ENCODE measurements around the gene RAB41.
"Not testable (repeated sequence)": the region's sequence is repeated elsewhere in the genome, so short reads cannot be mapped to it uniquely, and the experiment has no call there.

The RAB41 gene

DNA sequence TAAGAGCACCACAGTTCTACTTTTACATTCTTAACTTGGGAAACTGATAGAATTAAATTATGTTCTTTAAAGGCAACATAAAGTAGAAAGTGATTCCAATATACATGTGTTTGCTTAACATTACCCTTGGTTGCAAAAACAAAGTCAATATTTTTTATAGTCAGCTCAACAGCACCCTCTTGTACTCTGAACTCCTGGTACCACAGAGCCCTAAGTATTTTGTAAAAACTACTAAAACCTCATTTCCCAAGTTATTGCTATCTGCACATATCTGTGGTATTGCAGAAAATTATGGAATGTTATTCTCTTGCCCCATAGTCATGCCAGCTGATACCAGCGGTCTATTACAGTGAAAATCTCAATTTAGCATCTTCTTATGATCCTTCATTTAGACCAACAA, 10.8 kb downstream of the RAB41 start:
- no peak for DNase-seq

DNA sequence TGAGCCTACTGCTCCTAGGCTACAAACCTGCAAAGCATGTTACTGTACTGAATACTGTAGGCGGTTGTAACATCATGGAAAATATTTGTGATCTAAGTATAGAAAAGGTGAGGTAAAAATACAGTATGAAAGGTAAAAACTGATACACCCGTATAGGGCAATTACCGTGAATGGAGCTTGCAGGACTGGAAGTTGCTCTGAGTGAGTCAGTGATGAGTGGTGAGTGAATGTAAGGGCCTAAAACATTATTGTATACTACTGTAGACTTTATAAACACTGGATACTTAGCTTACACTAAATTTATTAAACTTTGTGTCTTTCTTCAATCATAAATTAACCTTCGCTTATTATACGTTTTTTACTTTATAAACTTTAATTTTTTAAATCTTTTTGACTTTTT, 11.6 kb downstream of the RAB41 start:
- no peak for DNase-seq

DNA sequence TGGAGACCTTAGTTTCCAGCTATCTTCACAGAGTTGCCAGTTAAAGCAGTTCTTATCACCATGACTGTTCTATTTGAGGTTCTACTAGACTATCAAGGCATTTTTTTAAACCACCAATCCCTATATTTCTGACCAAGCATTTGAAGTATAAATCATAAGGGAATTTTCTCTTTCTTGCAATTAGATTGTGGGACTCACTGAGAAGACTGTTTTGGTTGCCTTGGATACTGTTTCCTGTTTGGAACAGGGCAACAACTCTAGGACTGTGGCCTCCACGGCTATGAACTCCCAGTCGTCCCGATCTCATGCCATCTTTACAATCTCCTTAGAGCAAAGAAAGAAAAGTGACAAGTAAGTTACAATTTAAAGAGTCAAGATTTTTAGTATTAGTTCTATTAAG, 19.7 kb downstream of the RAB41 start:
- DNase-seq: no peak

DNA sequence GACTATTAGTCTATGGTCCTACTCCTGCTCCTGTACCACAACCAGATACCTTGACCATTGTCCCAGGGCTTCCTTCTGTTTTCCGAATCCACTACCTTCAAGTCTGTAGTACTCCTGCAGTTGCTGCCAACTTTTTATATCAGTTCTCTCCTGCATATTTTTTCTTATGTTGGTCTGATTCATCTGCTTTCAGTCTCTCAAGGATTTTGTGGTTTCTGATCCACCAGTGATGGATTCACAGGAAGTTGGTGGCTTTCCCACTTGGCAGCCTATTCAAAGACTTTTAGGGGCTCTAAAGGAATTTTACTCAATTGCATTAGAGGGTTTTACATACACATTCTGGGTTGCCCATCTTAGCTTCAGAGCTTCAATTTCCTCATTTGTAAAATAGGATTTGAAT, 31.5 kb downstream of the RAB41 start:
- no peak for DNase-seq

DNA sequence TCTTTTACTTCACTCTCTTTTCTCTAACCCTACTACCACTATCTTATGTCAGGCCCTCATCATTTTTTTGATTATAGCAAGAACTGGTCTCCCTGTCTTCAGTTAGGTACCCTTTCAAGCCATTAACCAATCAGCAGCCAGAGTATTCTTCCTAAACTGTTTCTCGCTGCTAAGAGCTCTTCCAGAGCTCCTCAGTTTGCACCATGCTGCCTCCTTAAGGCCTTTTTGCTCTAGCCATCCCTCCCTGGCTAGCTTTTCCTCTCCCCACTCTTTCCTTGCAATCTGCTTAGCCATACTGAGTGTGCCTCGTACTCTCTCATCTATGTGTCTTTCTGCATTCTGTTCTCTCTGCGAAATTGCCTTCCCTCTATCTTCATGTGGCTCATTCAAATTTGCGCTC, 40.8 kb downstream of the RAB41 start:
- DNase-seq: no peak

DNA sequence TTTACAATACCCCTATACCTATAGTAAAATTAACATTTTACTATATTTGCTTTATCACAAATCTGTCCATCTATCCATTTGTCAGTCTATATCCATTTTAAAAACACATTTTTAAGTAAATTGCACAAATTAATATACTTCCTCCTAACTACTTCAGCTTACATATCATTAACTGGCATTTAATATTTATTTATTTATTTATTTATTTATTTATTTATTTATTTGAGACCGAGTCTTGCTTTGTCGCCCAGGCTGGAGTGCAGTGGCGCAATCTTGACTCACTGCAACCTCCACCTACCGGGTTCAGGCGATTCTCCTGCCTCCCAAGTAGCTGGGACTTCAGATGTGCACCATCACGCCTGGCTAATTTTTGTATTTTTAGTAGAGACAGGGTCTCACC, 41.7 kb downstream of the RAB41 start:
- not testable (repeated sequence) for DNase-seq

DNA sequence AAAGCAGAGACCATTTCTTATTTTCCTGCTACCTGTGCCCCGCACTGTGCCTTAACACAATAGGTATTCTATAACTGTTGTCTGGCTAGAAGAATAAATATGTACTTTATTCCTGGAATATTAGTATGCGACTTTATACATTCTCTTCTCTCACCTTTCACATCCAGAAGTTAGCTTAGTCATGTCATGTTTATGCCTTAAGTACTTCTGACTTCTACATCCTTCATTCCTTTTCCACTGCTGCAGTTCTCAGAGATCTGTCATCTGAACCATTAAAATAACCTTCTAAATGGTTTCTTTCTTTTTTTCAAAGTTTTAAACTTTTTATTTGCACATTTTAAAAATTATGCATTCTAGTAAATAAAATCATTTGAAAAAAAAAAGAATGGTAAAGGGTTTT, 42.4 kb downstream of the RAB41 start:
- no peak for DNase-seq

DNA sequence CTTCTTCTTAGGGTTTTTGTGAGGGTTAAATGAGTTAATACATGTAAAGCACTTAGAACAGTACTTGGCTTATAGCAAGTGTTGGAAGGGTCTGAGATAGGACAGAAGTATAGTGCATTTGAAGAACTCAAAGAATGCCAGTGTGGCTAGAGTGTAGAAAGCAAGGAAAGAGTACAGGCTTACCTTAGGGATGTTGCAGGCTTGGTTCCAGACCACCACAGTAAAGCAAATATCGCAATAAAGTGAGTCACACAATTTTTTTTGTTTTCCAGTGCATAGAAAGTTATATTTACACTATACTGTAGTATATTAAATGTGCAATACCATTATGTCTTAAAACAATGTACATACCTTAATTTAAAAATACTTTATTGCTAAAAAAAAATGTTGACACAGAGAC, 49.2 kb downstream of the RAB41 start:
- DNase-seq: no peak

DNA sequence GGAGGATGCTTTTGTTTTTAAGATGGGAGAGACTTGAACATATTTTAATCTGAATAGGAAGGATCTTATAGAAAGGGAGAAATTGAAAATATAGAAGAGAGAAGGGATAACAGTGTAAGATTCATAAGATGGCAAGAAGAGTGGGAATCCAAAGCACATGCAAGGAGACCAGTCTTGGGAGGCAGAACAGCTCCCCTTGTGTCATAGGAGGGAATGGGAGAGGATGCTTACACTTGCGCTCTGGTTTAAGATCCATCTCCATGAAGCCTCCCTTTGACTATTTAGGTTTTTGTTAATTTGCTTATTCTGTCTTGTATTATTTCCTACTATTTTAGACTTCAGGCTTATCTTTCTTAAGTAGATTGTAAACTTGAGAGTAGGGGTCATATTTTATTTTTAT, 50.6 kb downstream of the RAB41 start:
- no peak for DNase-seq

All from NCI-H187 treated with DMSO at 0.1 percent for 48 hours (cell line).